NCI-H2196 (cell line): ENCODE results near the gene SLC12A1.

Source experiments
- DNase-seq: peaks from one replicate; lab custom pipeline; 2025; ENCODE audit not compliant: unreplicated experiment; lab: John Stamatoyannopoulos, UW

The SLC12A1 gene

GRCh38 chr15:48345516-48345915, 139.4 kb downstream of the SLC12A1 start:
- DNase-seq, result no peak

GRCh38 chr15:48352474-48353072, 146.5 kb downstream of the SLC12A1 start:
- DNase-seq, result peak; percentile 49
